ENCODE results near the gene INPP5A. TPM values are rescaled to one million over a fixed set of nuclear protein-coding genes. Genes with fewer than 3 reads are reported as not detected.

The INPP5A gene
- total and polyA plus RNA-seq, 9 of the 15 experiments (the other 6 are each of a cell fraction or from before 2014, with no cell fraction given): 0.66 to 11.6 (median 7.7) TPM

DNA sequence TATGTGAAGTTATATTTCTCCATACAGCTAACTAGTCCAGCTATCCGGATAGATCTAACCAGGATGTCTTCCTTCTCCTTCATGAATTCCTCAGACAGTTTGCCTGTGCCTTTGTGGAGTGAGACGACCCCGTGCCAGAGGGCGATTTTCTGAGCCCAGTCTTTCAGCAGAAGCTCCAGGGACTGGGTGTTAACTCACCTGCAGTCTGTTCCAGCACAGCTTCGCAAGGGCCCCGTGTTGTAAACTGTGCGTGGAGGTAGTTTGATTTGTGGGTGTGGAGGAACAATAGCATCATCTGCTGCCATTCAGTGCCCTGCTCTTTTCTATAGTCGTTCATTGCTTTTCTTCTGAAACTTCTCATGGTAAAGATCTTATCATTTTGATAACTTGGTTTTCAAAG is 103.8 kb downstream of the INPP5A start:
- no peak overlapping the region for H3K9ac ChIP-seq (ENCODE audit: insufficient read depth in 1 of 2, low read depth in 2 of 2, low read length in 2 of 2)
- H4K20me1 ChIP-seq (replicated peaks; ENCODE audit: control insufficient read depth, insufficient read depth, low read length): peaks cover 12% of the 10 kb centered on the region; the same call in 1 of the 2 replicates
- H3K4me1 ChIP-seq (replicated peaks in 1 of 2; ENCODE audit: control insufficient read depth in 2 of 2, insufficient read depth in 2 of 2, low read length in 2 of 2): peaks cover 0 to 4% of the 10 kb centered on the region in 2 experiments; a peak in 2 of 5 replicates
- TF ChIP-seq STAG1 (CRISPR knock-in tag; IDR thresholded peaks at IDR 0.05; ENCODE audit: borderline replicate concordance): no peak
- TF ChIP-seq NFIC (IDR thresholded peaks at IDR 0.05): no peak
- TF ChIP-seq, protein P1, sequence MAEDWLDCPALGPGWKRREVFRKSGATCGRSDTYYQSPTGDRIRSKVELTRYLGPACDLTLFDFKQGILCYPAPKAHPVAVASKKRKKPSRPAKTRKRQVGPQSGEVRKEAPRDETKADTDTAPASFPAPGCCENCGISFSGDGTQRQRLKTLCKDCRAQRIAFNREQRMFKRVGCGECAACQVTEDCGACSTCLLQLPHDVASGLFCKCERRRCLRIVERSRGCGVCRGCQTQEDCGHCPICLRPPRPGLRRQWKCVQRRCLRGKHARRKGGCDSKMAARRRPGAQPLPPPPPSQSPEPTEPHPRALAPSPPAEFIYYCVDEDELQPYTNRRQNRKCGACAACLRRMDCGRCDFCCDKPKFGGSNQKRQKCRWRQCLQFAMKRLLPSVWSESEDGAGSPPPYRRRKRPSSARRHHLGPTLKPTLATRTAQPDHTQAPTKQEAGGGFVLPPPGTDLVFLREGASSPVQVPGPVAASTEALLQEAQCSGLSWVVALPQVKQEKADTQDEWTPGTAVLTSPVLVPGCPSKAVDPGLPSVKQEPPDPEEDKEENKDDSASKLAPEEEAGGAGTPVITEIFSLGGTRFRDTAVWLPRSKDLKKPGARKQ (CRISPR knock-in tag; IDR thresholded peaks at IDR 0.05): no peak
- TF ChIP-seq ZNF696 (CRISPR knock-in tag; conservative IDR thresholded peaks at IDR 0.05): no peak
- TF ChIP-seq LEF1 (IDR thresholded peaks at IDR 0.05): no peak
- TF ChIP-seq ZNF253 (CRISPR knock-in tag; conservative IDR thresholded peaks at IDR 0.05): no peak
- CTCF ChIA-PET (ENCODE audit: low intra/inter-chr PET ratio): no interaction called here
- intact Hi-C loops (cut with micrococcal nuclease): no loop called here
- H3K27ac ChIP-seq (ENCODE audit: extremely low read depth, low read depth, low read length): no peak overlapping the region
- no peaks in the 10 kb centered on the region for H3K9me3 ChIP-seq (replicated peaks; ENCODE audit: control insufficient read depth, insufficient read depth, low read depth, low read length)
- no peak overlapping the region for H2AFZ ChIP-seq (ENCODE audit: low read depth, low read length)
- H3K9me1 ChIP-seq (ENCODE audit: control insufficient read depth, insufficient read depth, low read length): no peaks in the 10 kb centered on the region
- no TSS peak for BruUV-seq (replicated peaks)
- DNase-seq (ENCODE audit: extremely low read depth in 1 of 4, low spot score in 3 of 4) (no peak), ATAC-seq (no peak), FAIRE-seq (no peak)
- WGBS (ENCODE audit: insufficient coverage, low coverage, missing lambda C conversion rate): 29% methylated on average over 8 of the region's 8 CpGs
- H3K4me3 ChIP-seq: no peak overlapping the region
- H3K79me2 ChIP-seq (ENCODE audit: control insufficient read depth, insufficient read depth, low read length): no peaks in the 10 kb centered on the region
- in situ Hi-C loops (cut with MboI): no loop called here
- peaks cover 0 to 23% of the 10 kb centered on the region in 2 experiments; a peak in 2 of 5 replicates for H3K27me3 ChIP-seq (ENCODE audit: control insufficient read depth in 2 of 2, insufficient read depth in 2 of 2, low read length in 2 of 2)
- H3K36me3 ChIP-seq (ENCODE audit: control insufficient read depth, insufficient read depth, low read length): no peaks in the 10 kb centered on the region
- H3K4me2 ChIP-seq (ENCODE audit: insufficient read depth, low read length): no peak overlapping the region
- POLR2A ChIA-PET: no interaction called here

Data from K562 (cell line).